HCT116 (cell line): ENCODE measurements around the gene OR52E2.

Source experiments
- POLR2AphosphoS5 ChIP-seq: IDR thresholded peaks from 2 replicates; pipeline ENCODE4 v1.6.1; 2011; ENCODE audit warnings: mild to moderate bottlenecking, low read depth, low read length, moderate library complexity
- TF ChIP-seq, protein P1 (sequence below), 3 experiments: fragments of 200-600 bp in 1 of 3; sonication (generic) in 1 of 3; IDR thresholded peaks in 2 of 3; conservative IDR thresholded peaks in 1 of 3; 2 replicates each; pipeline ENCODE4 v1.5.1; 2012 to 2017; ENCODE audit warnings: low read depth in 2 of 3, low read length in 2 of 3, antibody characterized with exemption in 1 of 3, borderline replicate concordance in 1 of 3, control low read depth in 1 of 3, mild to moderate bottlenecking in 1 of 3, mixed read lengths in 1 of 3, mixed run types in 1 of 3, moderate library complexity in 1 of 3; ENCODE audit not compliant: insufficient read depth in 1 of 3

DNA sequence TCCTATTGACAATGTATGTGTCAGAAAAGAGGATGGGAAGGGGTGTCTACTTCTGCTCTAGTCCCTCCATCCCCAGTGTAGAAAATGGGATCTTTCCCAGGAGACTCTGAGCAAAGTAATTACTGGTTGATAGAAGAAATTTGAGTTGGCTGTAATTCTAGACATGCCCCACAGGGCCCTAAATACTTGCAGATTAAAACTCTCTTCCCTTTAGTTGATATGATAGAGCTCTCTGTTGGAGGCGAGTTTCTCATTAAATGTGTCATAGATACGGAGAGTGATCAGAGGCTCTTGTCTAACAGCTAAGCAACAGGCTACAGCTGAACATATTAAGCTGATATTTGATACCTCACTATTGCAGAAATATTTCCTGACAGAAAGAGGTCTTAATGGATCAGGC lies 42.8 kb upstream of the OR52E2 start:
- TF ChIP-seq, protein P1, sequence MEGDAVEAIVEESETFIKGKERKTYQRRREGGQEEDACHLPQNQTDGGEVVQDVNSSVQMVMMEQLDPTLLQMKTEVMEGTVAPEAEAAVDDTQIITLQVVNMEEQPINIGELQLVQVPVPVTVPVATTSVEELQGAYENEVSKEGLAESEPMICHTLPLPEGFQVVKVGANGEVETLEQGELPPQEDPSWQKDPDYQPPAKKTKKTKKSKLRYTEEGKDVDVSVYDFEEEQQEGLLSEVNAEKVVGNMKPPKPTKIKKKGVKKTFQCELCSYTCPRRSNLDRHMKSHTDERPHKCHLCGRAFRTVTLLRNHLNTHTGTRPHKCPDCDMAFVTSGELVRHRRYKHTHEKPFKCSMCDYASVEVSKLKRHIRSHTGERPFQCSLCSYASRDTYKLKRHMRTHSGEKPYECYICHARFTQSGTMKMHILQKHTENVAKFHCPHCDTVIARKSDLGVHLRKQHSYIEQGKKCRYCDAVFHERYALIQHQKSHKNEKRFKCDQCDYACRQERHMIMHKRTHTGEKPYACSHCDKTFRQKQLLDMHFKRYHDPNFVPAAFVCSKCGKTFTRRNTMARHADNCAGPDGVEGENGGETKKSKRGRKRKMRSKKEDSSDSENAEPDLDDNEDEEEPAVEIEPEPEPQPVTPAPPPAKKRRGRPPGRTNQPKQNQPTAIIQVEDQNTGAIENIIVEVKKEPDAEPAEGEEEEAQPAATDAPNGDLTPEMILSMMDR (IDR thresholded peaks at IDR 0.05 in 2 of 3, conservative IDR thresholded peaks at IDR 0.05 in 1 of 3; ENCODE audit: borderline replicate concordance in 1 of 3, insufficient read depth in 1 of 3, low read depth in 2 of 3, low read length in 2 of 3): no peak
- TF ChIP-seq POLR2AphosphoS5: no peak
